ENCODE measurements around the gene ZYX. TPM values are rescaled to one million over a fixed set of nuclear protein-coding genes. Genes with fewer than 3 reads are reported as not detected.

Gene ZYX
- total RNA-seq, 4 donors from 2014 or later: 57.5 to 96.9 (median 72.7) TPM

DNA sequence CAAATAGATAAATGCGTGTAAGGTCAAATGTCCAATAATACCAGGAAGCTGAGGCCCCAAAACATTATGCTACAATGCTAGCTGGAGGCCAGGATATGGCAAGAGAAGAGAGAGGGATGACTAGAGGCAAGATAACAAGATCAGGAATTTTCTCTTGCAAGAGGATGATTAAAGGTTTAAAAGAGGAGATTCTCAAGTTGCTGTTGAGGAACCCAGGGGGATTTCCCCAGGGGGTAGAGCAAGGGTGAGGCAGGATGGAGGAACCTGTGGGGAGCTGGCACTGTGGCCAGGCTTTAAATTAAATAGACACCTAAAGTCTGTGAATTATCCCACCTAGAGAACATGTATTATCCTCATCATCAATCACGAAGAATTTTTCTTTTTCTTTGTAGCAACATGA lies 58.7 kb downstream of the ZYX start:
- Histone ChIP-seq H3K4me1 (no peaks in the 10 kb centered on the region), H3K27ac (no peak overlapping the region), H3K36me3 (no peaks in the 10 kb centered on the region), H3K4me3 (no peak overlapping the region), H3K27me3 (no peaks in the 10 kb centered on the region), H3K9me3 (no peaks in the 10 kb centered on the region)
- TF ChIP-seq POLR2A (IDR thresholded peaks at IDR 0.05) (no peak), EP300 (IDR thresholded peaks at IDR 0.05) (no peak)
- TF ChIP-seq, protein P1, sequence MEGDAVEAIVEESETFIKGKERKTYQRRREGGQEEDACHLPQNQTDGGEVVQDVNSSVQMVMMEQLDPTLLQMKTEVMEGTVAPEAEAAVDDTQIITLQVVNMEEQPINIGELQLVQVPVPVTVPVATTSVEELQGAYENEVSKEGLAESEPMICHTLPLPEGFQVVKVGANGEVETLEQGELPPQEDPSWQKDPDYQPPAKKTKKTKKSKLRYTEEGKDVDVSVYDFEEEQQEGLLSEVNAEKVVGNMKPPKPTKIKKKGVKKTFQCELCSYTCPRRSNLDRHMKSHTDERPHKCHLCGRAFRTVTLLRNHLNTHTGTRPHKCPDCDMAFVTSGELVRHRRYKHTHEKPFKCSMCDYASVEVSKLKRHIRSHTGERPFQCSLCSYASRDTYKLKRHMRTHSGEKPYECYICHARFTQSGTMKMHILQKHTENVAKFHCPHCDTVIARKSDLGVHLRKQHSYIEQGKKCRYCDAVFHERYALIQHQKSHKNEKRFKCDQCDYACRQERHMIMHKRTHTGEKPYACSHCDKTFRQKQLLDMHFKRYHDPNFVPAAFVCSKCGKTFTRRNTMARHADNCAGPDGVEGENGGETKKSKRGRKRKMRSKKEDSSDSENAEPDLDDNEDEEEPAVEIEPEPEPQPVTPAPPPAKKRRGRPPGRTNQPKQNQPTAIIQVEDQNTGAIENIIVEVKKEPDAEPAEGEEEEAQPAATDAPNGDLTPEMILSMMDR (IDR thresholded peaks at IDR 0.05): no peak
- no peak for DNase-seq (ENCODE audit: low spot score in 2 of 2)
- 92% methylated on average over 2 of the region's 2 CpGs for WGBS, 2 donors

Small RNAs within 50 kb of the gene (small RNA-seq; reads per million reads assigned to genes)
- gene MIR6892: not detected

Other genes starting within 250 kb of the ZYX start
- not detected for gene PIP, start 249.3 kb upstream of the ZYX start, total RNA-seq
- not detected for gene TAS2R39, start 197.9 kb upstream of the ZYX start, total RNA-seq
- gene TAS2R40, start 159.3 kb upstream of the ZYX start, total RNA-seq: not detected
- gene GSTK1, start 117.9 kb upstream of the ZYX start, total RNA-seq: 100 to 1,000 TPM; 149 to 202 (median 161) TPM
- 10 to 100 TPM in 1 of 4 donors, 1 to 10 TPM in 3; 2.1 to 12.0 (median 6.4) TPM for gene TMEM139, start 96.4 kb upstream of the ZYX start, total RNA-seq
- gene CASP2, start 93.0 kb upstream of the ZYX start, total RNA-seq: 10 to 100 TPM; 18.4 to 25.2 (median 21.3) TPM
- gene CLCN1, start 65.2 kb upstream of the ZYX start, total RNA-seq: not detected
- 1 to 10 TPM; 1.2 to 9.0 (median 1.5) TPM for gene FAM131B, start 18.6 kb upstream of the ZYX start, total RNA-seq
- 1 to 10 TPM in 1 of 4 donors, under 1 TPM in 1, not detected in 2; 0.87 to 3.6 TPM for gene EPHA1, start 27.5 kb downstream of the ZYX start, total RNA-seq
- gene TAS2R60, start 62.1 kb downstream of the ZYX start, total RNA-seq: not detected
- not detected for gene TAS2R41, start 96.5 kb downstream of the ZYX start, total RNA-seq
- 1 to 10 TPM in 1 of 4 donors, under 1 TPM in 1, not detected in 2; 0.44 to 1.5 TPM for gene CTAGE15, start 190.5 kb downstream of the ZYX start, total RNA-seq
- 1 to 10 TPM; 2.7 to 5.7 (median 4.3) TPM for gene TCAF2, start 239.6 kb downstream of the ZYX start, total RNA-seq

Data from tibial nerve (tissue), 4 donors.